H9 (cell line): ENCODE data around the gene MYH7. TPM values are rescaled to one million over a fixed set of nuclear protein-coding genes. Genes with fewer than 3 reads are reported as not detected.

ENCODE experiments used
- DNase-seq: peaks from one replicate; pipeline ENCODE4 v3.0.0-alpha.2; 2017
- H2AFZ ChIP-seq: one replicate; pipeline ENCODE4 v1.6.1; 2013; ENCODE audit warnings: mild to moderate bottlenecking, low read length, control low read depth, moderate library complexity
- H2AK5ac ChIP-seq: 2 replicates; pipeline ENCODE4 v1.6.1; 2013; ENCODE audit warnings: low read length, control low read depth, mixed read lengths; ENCODE audit not compliant: insufficient read length
- H2BK120ac ChIP-seq: one replicate; pipeline ENCODE4 v1.6.1; 2013; ENCODE audit warnings: low read depth, mild to moderate bottlenecking, low read length, control low read depth, inconsistent platforms; ENCODE audit not compliant: poor library complexity, severe bottlenecking
- H2BK12ac ChIP-seq: 2 replicates; pipeline ENCODE4 v1.6.1; 2013; ENCODE audit warnings: low read length, control low read depth, mixed read lengths, low read depth; ENCODE audit not compliant: insufficient read length
- H2BK15ac ChIP-seq: 2 replicates; pipeline ENCODE4 v1.6.1; 2013; ENCODE audit warnings: low read depth, low read length, control low read depth
- H2BK20ac ChIP-seq: one replicate; pipeline ENCODE4 v1.6.1; 2013; ENCODE audit warnings: low read depth, mild to moderate bottlenecking, low read length, control low read depth, inconsistent platforms; ENCODE audit not compliant: poor library complexity, severe bottlenecking
- H2BK5ac ChIP-seq: 2 replicates; pipeline ENCODE4 v1.6.1; 2013; ENCODE audit warnings: low read length, control low read depth, mixed read lengths; ENCODE audit not compliant: insufficient read length
- H3K14ac ChIP-seq: 2 replicates; pipeline ENCODE4 v1.6.1; 2013; ENCODE audit warnings: low read length, control low read depth; ENCODE audit not compliant: insufficient read depth
- H3K18ac ChIP-seq: 2 replicates; pipeline ENCODE4 v1.6.1; 2013; ENCODE audit warnings: low read depth, mild to moderate bottlenecking, mixed read lengths, low read length, control low read depth; ENCODE audit not compliant: insufficient read length
- H3K23ac ChIP-seq: 2 replicates; pipeline ENCODE4 v1.6.1; 2013; ENCODE audit warnings: low read length, control low read depth, mixed read lengths, low read depth; ENCODE audit not compliant: insufficient read length
- H3K23me2 ChIP-seq: 2 replicates; pipeline ENCODE4 v1.6.1; 2013; ENCODE audit warnings: low read depth, mild to moderate bottlenecking, mixed read lengths, low read length, control low read depth; ENCODE audit not compliant: insufficient read length, poor library complexity, severe bottlenecking
- H3K27ac ChIP-seq: 2 replicates; pipeline ENCODE4 v1.5.1; 2013; ENCODE audit warnings: low read length, control low read depth, mixed read lengths, low read depth; ENCODE audit not compliant: insufficient read length
- H3K27me3 ChIP-seq: 2 replicates; pipeline ENCODE4 v1.6.1; 2013; ENCODE audit warnings: low read length, control low read depth, inconsistent platforms; ENCODE audit not compliant: insufficient read depth
- H3K4ac ChIP-seq: 2 replicates; pipeline ENCODE4 v1.6.1; 2013; ENCODE audit warnings: low read depth, mild to moderate bottlenecking, control low read depth, inconsistent platforms, low read length, moderate library complexity
- H3K4me1 ChIP-seq: 2 replicates; pipeline ENCODE4 v1.6.1; 2013; ENCODE audit warnings: low read length, control low read depth, inconsistent platforms; ENCODE audit not compliant: insufficient read depth
- H3K4me2 ChIP-seq: 2 replicates; pipeline ENCODE4 v1.6.1; 2013; ENCODE audit warnings: low read length, control low read depth, mixed read lengths; ENCODE audit not compliant: insufficient read length, insufficient read depth
- H3K56ac ChIP-seq: 2 replicates; pipeline ENCODE4 v1.6.1; 2013; ENCODE audit warnings: low read depth, mild to moderate bottlenecking, mixed read lengths, low read length, control low read depth; ENCODE audit not compliant: insufficient read length
- H3K79me1 ChIP-seq: 2 replicates; pipeline ENCODE4 v1.6.1; 2013; ENCODE audit warnings: low read depth, mild to moderate bottlenecking, moderate library complexity, low read length, control low read depth, inconsistent platforms; ENCODE audit not compliant: insufficient read depth, poor library complexity, severe bottlenecking
- H3K79me2 ChIP-seq: 2 replicates; pipeline ENCODE4 v1.6.1; 2013; ENCODE audit warnings: low read length, control low read depth, inconsistent platforms; ENCODE audit not compliant: insufficient read depth
- H3K9ac ChIP-seq: 2 replicates; pipeline ENCODE4 v1.6.1; 2013; ENCODE audit warnings: low read length, control low read depth, mixed read lengths; ENCODE audit not compliant: insufficient read length; ENCODE audit errors: extremely low read depth
- H3K9me3 ChIP-seq: one replicate; pipeline ENCODE4 v1.6.1; 2013; ENCODE audit warnings: low read depth, low read length, inconsistent platforms; ENCODE audit not compliant: control insufficient read depth
- H3T11ph ChIP-seq: one replicate; pipeline ENCODE4 v1.6.1; 2013; ENCODE audit warnings: mild to moderate bottlenecking, low read length, control low read depth, inconsistent platforms
- H4K20me1 ChIP-seq: one replicate; pipeline ENCODE4 v1.6.1; 2013; ENCODE audit not compliant: control insufficient read depth, insufficient read length, insufficient read depth
- H4K5ac ChIP-seq: 2 replicates; pipeline ENCODE4 v1.6.1; 2013; ENCODE audit warnings: low read depth, mild to moderate bottlenecking, mixed read lengths, low read length, control low read depth; ENCODE audit not compliant: insufficient read length
- H4K8ac ChIP-seq: replicated peaks from 2 replicates; pipeline ENCODE4 v1.6.1; 2013; ENCODE audit warnings: low read length, control low read depth, mixed read lengths, low read depth; ENCODE audit not compliant: insufficient read length
- H4K91ac ChIP-seq: 2 replicates; pipeline ENCODE4 v1.6.1; 2013; ENCODE audit warnings: low read depth, mild to moderate bottlenecking, moderate library complexity, mixed read lengths, low read length, control low read depth; ENCODE audit not compliant: insufficient read length
- H3K27ac Mint-ChIP-seq, 3 experiments: 2 replicates in 2 of 3; 3 replicates in 1 of 3; pipeline ENCODE4 v1.8.0; 2020 to 2021; ENCODE audit warnings: mixed read lengths in 3 of 3, mild to moderate bottlenecking in 1 of 3, moderate library complexity in 1 of 3
- H3K27me3 Mint-ChIP-seq: 2 replicates; pipeline ENCODE4 v1.8.0; 2021; ENCODE audit warnings: low read depth, mild to moderate bottlenecking, moderate library complexity, mixed read lengths
- H3K36me3 Mint-ChIP-seq, 3 experiments: 2 replicates in 2 of 3; 3 replicates in 1 of 3; pipeline ENCODE4 v1.8.0; 2020 to 2021; ENCODE audit warnings: low read depth in 3 of 3, mixed read lengths in 3 of 3; ENCODE audit not compliant: insufficient read depth in 1 of 3
- H3K4me1 Mint-ChIP-seq, 2 experiments: 2 replicates each; pipeline ENCODE4 v1.8.0; 2020; ENCODE audit warnings: mixed read lengths in 2 of 2
- H3K4me3 Mint-ChIP-seq, 2 experiments: 2 replicates in 1 of 2; 3 replicates in 1 of 2; pipeline ENCODE4 v1.8.0; 2020 to 2021; ENCODE audit warnings: mild to moderate bottlenecking in 2 of 2, mixed read lengths in 2 of 2, moderate library complexity in 1 of 2
- H3K9me3 Mint-ChIP-seq, 2 experiments: 2 replicates in 1 of 2; 3 replicates in 1 of 2; pipeline ENCODE4 v1.8.0; 2020; ENCODE audit warnings: mild to moderate bottlenecking in 2 of 2, mixed read lengths in 2 of 2, moderate library complexity in 1 of 2
- WGBS: extraction: QIAGEN DNeasy Blood & Tissue Kit; methylation state at CpG from one replicate; pipeline ENCODE4 v1.1.7; 2013; ENCODE audit warnings: missing lambda C conversion rate, low lambda C conversion rate, mixed read lengths; ENCODE audit not compliant: insufficient read length; ENCODE audit errors: extremely low coverage; 5-methylcytosine and 5-hydroxymethylcytosine counted together
- total RNA-seq: library from RNA; stranded (reverse); gene quantifications from 2 replicates; pipeline ENCODE4 v1.2.1, GENCODE V29; 2021
- TF ChIP-seq, protein P1 (sequence below): fragments of 200-600 bp; sonication (generic); conservative IDR thresholded peaks from 3 replicates; pipeline ENCODE4 v1.8.0; 2021; ENCODE audit warnings: antibody characterized with exemption, mild to moderate bottlenecking

MYH7 gene
- total RNA-seq, 1 experiment from 2014 or later = not detected

DNA sequence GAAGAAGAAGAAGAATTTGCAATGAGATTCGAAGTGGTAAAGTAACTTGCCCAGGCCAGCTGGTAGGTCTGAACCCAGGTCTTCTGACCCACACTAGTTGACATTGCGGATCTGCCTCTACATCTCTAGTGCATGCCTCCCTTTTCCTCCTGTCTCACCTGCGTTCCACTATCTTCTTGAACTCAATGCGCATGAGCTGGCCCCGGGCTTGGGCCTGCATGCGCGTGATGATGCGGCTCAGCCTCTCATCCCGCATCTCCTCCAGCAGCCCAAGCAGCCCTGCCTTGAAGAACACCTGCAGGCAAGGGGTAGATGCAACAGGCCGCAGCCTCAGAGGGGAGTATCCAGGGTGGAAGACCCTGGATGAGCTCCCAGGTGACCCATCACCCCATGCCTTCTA is 39.3 kb downstream of the MYH7 start:
- H4K5ac ChIP-seq = no peak overlapping the region
- H3K27me3 ChIP-seq = no peaks in the 10 kb centered on the region
- H3T11ph ChIP-seq = no peak overlapping the region
- no peak overlapping the region for H3K18ac ChIP-seq
- no peak overlapping the region for H4K91ac ChIP-seq
- no peak overlapping the region for H3K9ac ChIP-seq
- no peak overlapping the region for H2BK12ac ChIP-seq
- H3K56ac ChIP-seq = no peak overlapping the region
- no peaks in the 10 kb centered on the region; the same call in 1 of the 2 replicates for H3K4me1 ChIP-seq
- H3K4me3 Mint-ChIP-seq = no peak overlapping the region
- H4K20me1 ChIP-seq = no peaks in the 10 kb centered on the region
- no peak overlapping the region for H3K4me2 ChIP-seq
- H3K23ac ChIP-seq = no peak overlapping the region
- H3K4me1 Mint-ChIP-seq = peaks cover 7 to 8% of the 10 kb centered on the region in 2 experiments
- H2BK120ac ChIP-seq = no peak overlapping the region
- no peak overlapping the region for H2BK5ac ChIP-seq
- no peaks in the 10 kb centered on the region for H3K23me2 ChIP-seq
- TF ChIP-seq, protein P1, sequence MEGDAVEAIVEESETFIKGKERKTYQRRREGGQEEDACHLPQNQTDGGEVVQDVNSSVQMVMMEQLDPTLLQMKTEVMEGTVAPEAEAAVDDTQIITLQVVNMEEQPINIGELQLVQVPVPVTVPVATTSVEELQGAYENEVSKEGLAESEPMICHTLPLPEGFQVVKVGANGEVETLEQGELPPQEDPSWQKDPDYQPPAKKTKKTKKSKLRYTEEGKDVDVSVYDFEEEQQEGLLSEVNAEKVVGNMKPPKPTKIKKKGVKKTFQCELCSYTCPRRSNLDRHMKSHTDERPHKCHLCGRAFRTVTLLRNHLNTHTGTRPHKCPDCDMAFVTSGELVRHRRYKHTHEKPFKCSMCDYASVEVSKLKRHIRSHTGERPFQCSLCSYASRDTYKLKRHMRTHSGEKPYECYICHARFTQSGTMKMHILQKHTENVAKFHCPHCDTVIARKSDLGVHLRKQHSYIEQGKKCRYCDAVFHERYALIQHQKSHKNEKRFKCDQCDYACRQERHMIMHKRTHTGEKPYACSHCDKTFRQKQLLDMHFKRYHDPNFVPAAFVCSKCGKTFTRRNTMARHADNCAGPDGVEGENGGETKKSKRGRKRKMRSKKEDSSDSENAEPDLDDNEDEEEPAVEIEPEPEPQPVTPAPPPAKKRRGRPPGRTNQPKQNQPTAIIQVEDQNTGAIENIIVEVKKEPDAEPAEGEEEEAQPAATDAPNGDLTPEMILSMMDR = no peak
- H2BK15ac ChIP-seq = no peak overlapping the region
- H3K4ac ChIP-seq = no peak overlapping the region
- H3K27ac Mint-ChIP-seq = no peak overlapping the region
- H3K9me3 Mint-ChIP-seq = no peaks in the 10 kb centered on the region; a peak in 1 of 5 replicates
- no peak overlapping the region for H2AK5ac ChIP-seq
- H2AFZ ChIP-seq = no peak overlapping the region
- no peak overlapping the region for H3K14ac ChIP-seq
- H3K79me1 ChIP-seq = no peaks in the 10 kb centered on the region
- DNase-seq = no peak
- no peaks in the 10 kb centered on the region for H3K9me3 ChIP-seq
- no peaks in the 10 kb centered on the region for H3K79me2 ChIP-seq
- WGBS = no CpG with 5 or more reads among the region's 10 CpGs
- H3K27ac ChIP-seq = no peak overlapping the region
- no peaks in the 10 kb centered on the region for H3K36me3 Mint-ChIP-seq
- H2BK20ac ChIP-seq = no peak overlapping the region
- H4K8ac ChIP-seq = no peak overlapping the region
- peaks cover 38% of the 10 kb centered on the region for H3K27me3 Mint-ChIP-seq
